RWPE2 (cell line): ENCODE data around the gene CMIP.
A peak's percentile ranks its signal among the peaks of the same experiment; 100 is the strongest.

ENCODE experiments used
- ATAC-seq: fragments of 200-7000 bp; cut with Tn5 transposase; 3 replicates; pipeline ENCODE4 v1.9.1; 2021; ENCODE audit warnings: low read depth
- DNase-seq: peaks from one replicate; pipeline ENCODE4 v3.0.0-alpha.2; 2020; ENCODE audit warnings: low spot score
- H3K27ac ChIP-seq: fragments of 450-650 bp; 2 replicates; pipeline ENCODE4 v1.5.1; 2017; ENCODE audit warnings: mild to moderate bottlenecking; ENCODE audit not compliant: poor library complexity, severe bottlenecking
- H3K27me3 ChIP-seq: fragments of 250-450 bp; sonication (Bioruptor Pico); 2 replicates; pipeline ENCODE4 v1.5.1; 2021; ENCODE audit warnings: mild to moderate bottlenecking, moderate library complexity; ENCODE audit not compliant: insufficient read depth, poor library complexity, severe bottlenecking
- H3K36me3 ChIP-seq: fragments of 250-450 bp; sonication (Bioruptor Pico); 2 replicates; pipeline ENCODE4 v1.5.1; 2020; ENCODE audit warnings: low read depth, mild to moderate bottlenecking, moderate library complexity
- H3K4me1 ChIP-seq: fragments of 250-450 bp; sonication (Bioruptor Pico); 2 replicates; pipeline ENCODE4 v1.5.1; 2021; ENCODE audit warnings: mild to moderate bottlenecking, moderate library complexity; ENCODE audit not compliant: insufficient read depth, poor library complexity, severe bottlenecking
- H3K4me3 ChIP-seq: fragments of 250-450 bp; sonication (Bioruptor Pico); 2 replicates; pipeline ENCODE4 v1.5.1; 2021; ENCODE audit warnings: mild to moderate bottlenecking, moderate library complexity; ENCODE audit not compliant: severe bottlenecking
- H3K9me3 ChIP-seq: fragments of 250-450 bp; sonication (Bioruptor Pico); 2 replicates; pipeline ENCODE4 v1.5.1; 2021; ENCODE audit warnings: mild to moderate bottlenecking, moderate library complexity; ENCODE audit not compliant: severe bottlenecking
- CTCF ChIP-seq: fragments of 450-650 bp; IDR thresholded peaks from one replicate; pipeline ENCODE4 v1.5.1; 2017; ENCODE audit warnings: mild to moderate bottlenecking, moderate library complexity; ENCODE audit not compliant: poor library complexity, severe bottlenecking

CMIP gene

DNA sequence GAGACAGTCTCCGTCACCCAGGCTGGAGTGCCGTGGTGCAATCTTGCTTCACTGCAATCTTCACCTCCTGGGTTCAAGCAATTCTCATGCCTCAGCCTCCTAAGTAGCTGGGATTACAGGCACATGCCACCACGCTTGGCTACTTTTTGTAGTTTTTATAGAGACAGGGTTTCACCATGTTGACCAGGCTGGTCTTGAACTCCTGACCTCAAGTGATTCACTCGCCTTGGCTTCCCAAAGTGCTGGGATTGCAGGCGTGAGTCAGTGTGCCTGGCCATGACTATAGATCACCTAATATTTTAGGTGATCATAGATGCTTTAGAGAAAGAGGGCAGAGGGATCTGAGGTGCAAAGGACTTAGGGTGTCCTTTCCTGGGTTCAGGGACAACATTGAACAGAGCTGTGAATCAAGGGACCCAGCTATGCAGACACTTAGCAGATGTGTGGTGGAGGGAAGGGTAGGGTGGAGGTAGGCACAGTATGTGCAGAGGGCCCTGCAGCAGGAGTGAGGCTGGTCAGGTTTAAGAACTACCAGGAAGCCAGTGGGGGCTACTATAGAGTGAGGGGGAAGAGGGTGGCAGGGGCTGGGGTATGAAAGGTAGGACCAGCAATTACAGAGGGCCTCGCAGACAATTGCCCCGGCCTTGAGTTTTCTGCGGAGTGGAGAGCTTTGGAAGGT is 116.5 kb downstream of the CMIP start:
- Histone ChIP-seq H3K4me3 (no peak overlapping the region), H3K27ac (peak overlapping the region; percentile 9), H3K9me3 (no peaks in the 10 kb centered on the region), H3K36me3 (peaks cover 4% of the 10 kb centered on the region), H3K27me3 (no peaks in the 10 kb centered on the region), H3K4me1 (peaks cover 27% of the 10 kb centered on the region)
- no peak for TF ChIP-seq CTCF
- ATAC-seq (peak; percentile 53), DNase-seq (no peak)

DNA sequence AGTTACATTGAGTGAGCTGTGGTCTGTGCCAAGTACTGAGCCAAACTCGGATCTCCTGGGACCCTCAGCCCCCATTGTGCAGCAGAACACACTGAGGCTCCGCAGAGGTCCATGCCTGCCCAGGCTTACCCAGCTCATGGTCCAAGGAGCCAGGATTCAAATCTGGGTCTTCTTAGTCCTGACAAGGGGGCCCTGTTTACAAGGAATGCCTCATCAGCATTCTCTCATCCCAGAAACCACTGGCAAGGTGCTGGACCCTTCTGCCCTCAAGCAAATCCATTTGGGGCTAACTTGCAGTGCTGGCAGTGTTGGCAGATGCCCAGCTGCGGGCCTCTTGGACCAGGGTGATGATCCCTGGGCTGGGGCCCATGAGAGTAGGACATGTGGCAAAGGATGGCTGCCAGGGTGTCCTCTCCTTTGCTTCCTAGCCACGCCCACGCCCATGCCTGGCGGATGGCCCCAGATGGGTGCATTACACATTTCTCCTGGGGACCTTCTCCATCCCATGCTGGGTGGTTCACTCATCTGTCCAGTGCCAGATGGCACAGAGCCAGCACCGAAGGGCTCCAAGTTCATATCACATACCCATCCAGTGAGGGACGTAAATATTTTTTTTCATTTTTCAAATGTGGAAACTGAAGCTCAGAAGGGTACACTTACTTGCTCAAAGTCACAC is 117.7 kb downstream of the CMIP start:
- DNase-seq (no peak), ATAC-seq (no peak)
- no peak for TF ChIP-seq CTCF
- Histone ChIP-seq H3K4me1 (peaks cover 27% of the 10 kb centered on the region), H3K4me3 (no peak overlapping the region), H3K27ac (no peak overlapping the region), H3K9me3 (no peaks in the 10 kb centered on the region), H3K27me3 (no peaks in the 10 kb centered on the region), H3K36me3 (no peaks in the 10 kb centered on the region; the same call in 1 of the 2 replicates)

GRCh38 chr16:81562926-81563325 is 118.3 kb downstream of the CMIP start:
- Histone ChIP-seq H3K4me3 (no peak overlapping the region), H3K9me3 (no peaks in the 10 kb centered on the region), H3K27me3 (no peaks in the 10 kb centered on the region), H3K27ac (no peak overlapping the region), H3K36me3 (no peaks in the 10 kb centered on the region), H3K4me1 (peaks cover 26% of the 10 kb centered on the region)
- no peak for TF ChIP-seq CTCF
- ATAC-seq (no peak), DNase-seq (no peak)

DNA sequence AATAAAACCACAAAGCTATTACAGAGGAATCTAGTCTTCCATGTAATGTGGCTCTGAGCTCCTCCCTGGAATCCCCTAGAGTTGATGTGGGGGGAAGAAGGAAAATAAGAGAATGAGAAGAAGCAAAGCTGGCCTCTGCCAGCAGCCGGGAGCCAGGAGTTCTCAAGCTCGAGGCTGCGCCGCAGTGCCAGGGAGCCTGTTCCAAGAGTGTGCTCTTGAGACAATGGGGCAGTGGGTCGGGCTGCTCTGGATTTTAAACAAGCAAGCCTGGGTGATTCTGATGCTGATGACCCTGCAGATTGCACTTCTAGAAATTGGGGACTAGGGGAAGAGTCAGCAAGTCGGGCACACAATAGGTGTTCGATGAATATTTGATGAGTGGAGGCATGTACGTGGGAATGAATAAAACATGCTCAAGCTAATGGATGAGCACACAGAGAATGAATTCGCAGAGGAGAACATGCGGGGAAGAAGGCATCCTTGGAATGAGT is 119.9 kb downstream of the CMIP start:
- Histone ChIP-seq H3K4me3 (no peak overlapping the region), H3K36me3 (peaks cover 8% of the 10 kb centered on the region), H3K4me1 (peaks cover 30% of the 10 kb centered on the region), H3K27ac (no peak overlapping the region), H3K27me3 (no peaks in the 10 kb centered on the region), H3K9me3 (no peaks in the 10 kb centered on the region)
- ATAC-seq: no peak
- no peak for TF ChIP-seq CTCF
- DNase-seq: no peak
